T-helper 1 cell treated with Interleukin-12 subunit alpha and Interleukin-12 subunit beta and Interleukin-4 antibody, amounts not matched to agents 30 ng/mL and 1 ng/mL, for 36 hours (primary cell): ENCODE measurements around the gene CHN2. TPM values are rescaled to one million over a fixed set of nuclear protein-coding genes. Genes with fewer than 3 reads are reported as not detected.

Experiments used
- intact Hi-C: fragments of 100-400 bp; cut with micrococcal nuclease; formaldehyde crosslinking; loops from one replicate; pipeline ENCODE4 v1.15.1; 2024
- total RNA-seq: library from RNA; stranded (reverse); gene quantifications from 2 replicates; pipeline ENCODE4 v1.2.3, GENCODE V29; 2022

The CHN2 gene
- total RNA-seq, 1 donor from 2014 or later, result 0.74 TPM

DNA sequence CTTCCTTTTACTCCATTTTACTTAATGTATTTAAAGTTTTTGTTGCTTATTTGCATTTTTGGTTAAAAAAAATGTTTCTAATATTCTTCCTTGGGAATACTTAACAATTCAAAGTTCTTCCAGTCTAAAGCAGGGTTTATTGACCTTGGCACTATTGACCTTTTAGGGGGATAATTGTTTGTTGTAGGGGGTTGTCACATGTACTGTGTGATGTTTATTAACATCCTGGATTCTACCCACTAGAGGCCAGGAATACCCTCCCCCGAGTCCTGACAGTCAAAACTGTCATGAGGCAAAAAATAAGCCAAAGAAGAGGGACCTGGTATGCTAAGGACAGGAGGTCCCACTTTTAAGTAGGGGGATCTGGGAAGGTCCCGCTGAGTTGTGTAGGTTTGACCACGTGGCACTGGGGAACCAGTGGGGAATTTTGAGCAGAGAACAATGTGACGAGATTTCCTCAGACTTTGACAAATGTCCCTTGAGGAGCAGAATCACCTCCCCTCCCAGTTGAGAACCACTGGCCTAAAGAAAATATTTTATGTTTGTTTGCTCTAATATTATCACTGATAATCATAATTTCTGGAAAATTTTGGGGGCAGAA lies 190.7 kb downstream of the CHN2 start:
- intact Hi-C loops, result no loop called here

DNA sequence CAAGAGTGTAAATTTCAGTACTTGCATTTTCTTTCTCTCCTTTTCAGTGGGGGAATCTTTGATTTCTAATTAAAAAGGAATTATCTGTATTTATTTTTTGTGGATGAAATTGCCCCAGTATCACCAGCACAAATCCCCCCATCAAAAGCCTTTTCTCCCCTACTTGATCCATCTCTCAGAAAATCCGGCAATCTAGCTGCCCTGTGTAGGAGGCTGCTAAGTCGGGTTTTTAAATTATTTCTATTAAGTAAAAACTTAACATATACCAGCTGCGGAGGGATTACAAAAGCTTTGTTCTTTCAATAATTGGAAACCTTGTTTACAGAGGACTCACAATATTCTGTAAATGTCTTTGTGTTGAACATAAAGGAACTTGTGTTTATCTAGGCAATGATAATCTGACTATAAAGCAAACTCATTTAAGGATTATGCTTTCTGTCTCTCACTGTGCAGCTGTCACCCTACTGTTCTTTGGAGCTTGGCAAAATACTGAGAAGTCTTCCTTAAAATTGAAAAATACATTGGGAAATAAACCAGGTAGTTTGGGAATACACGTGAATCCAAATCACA lies 191.7 kb downstream of the CHN2 start:
- intact Hi-C loops, result no loop called here

- intact Hi-C loops, result no loop called here
These were observed 196.7 kb downstream of the CHN2 start for GRCh38 chr7:29391262-29391661.

GRCh38 chr7:29394321-29394720 lies 199.7 kb downstream of the CHN2 start:
- intact Hi-C loops, result no loop called here

- intact Hi-C loops, result no loop called here
These were observed 202.0 kb downstream of the CHN2 start for GRCh38 chr7:29396563-29396962.

GRCh38 chr7:29397398-29397797 lies 202.8 kb downstream of the CHN2 start:
- intact Hi-C loops, result no loop called here

DNA sequence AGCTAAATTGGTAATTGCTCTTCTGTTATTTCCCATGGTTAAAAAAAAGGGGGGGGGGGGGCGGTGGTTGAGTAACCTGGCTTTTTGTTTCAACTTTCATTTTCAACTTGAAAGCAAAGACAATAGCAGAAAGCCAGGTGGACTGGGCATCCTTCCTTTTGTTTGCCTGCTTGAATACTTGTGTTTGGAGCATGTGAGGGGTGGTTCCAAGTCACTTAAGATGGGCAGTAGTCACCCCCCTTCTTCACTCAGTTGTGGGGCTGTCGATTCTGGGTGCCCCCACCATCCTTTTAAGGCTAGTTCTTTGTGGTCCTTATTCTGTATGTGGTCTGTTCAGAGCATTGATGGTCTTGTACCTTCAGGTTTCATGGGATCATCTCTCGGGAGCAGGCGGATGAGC lies 203.4 kb downstream of the CHN2 start:
- intact Hi-C loops, result no loop called here

GRCh38 chr7:29400437-29400836 lies 205.9 kb downstream of the CHN2 start:
- intact Hi-C loops, result no loop called here

GRCh38 chr7:29401769-29402168 lies 207.2 kb downstream of the CHN2 start:
- intact Hi-C loops, result no loop called here

DNA sequence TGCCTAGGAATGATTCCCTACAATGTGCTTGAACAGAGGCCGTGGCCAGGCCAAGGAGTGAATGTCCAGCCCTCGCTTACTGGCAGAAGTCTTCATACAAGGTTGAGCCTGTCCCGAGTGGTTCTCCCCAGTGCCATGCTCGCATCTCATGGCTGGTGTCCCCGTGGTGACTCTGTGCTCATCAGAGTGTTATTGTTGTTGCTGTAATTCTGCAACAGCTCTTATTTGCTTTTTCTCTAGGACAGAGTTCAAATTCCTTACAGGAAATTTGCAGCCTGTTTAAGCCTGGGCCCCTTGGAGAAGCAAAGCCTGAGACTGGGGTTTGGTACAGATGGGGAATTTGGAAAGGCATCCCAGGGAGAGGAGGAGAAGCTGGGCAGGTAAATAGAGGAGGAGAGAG lies 211.3 kb downstream of the CHN2 start:
- intact Hi-C loops, result no loop called here

DNA sequence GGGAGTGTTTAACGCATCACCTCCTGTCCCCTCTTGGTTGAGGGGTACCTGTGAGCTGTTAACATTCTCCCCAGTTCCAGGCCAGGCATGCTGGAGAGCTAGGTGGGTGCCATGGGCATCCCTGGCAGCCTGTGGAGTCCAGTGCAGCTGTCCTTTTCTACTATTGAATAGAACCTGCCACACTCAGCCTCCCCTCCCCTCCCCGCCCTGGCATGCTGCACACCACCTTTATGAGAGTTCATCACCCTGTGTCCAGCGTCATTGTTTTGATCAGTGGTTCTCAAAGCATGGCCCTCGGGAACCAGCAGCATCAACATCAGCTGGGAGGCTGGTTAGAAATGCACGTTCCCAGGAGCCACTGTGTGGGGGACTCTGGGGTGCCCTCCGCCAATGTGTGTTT lies 211.8 kb downstream of the CHN2 start:
- intact Hi-C loops, result no loop called here

DNA sequence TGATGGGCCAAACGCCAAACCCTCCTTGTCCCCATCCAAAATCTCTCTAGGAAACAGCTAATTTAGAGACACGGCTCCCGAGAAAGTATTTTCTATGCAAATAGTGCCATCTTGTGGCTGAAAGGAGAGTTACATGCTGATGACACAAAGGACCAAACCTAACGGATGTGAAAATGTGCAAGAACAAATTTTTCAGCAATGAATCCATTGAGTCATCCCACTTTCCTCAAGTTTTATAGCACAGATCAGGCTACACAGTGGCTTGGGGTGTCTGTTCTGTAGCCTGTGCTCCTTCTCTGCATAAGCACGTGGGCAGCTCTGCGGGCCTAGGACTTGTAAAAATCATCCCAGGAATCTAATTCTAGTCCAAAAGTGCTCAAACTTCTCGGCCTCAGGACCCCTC lies 214.3 kb downstream of the CHN2 start:
- intact Hi-C loops, result loop anchor here (1.0 kb wide), 7 partner anchors 170 to 555 kb away; no protein-coding TSS in a partner anchor

DNA sequence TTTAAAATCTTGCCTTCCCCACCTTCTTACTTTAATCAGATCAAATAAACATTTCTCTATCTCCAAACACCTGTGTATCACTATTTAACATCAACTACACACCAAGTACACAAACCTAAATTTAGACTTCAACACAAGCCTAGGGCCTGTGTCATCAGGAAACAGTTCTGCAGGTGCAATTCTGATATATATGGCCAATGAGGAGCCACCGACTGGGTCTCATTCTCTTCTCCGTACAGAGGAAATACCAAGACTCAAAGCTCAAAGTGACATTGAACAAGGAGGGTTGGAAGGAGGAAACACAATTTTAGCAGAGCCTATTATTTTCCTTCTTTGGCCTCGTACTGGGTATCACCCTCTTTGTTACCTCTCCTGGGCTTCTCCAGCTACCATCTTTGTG lies 216.4 kb downstream of the CHN2 start:
- intact Hi-C loops, result no loop called here

DNA sequence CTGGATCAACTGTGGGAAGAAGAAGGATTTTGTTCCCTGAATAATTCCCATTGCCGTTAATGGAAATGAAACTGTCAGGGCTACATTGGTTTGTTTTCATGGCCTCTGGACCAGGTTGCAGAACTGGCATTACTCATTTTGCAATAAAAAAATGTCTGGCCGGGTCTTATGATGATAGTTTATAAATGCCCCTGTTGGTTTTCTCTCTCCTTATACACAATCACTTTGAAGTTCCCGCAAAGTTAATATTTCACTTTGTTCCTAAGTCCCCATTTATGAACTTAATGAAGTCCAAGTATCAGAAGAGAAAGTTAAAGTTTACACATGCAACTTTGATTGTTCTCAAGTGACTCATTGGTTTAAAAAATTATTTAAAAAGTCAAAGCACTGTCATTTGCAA lies 218.3 kb downstream of the CHN2 start:
- intact Hi-C loops, result no loop called here

- intact Hi-C loops, result no loop called here
These were observed 219.1 kb downstream of the CHN2 start for GRCh38 chr7:29413626-29414136.

- intact Hi-C loops, result no loop called here
These were observed 219.6 kb downstream of the CHN2 start for GRCh38 chr7:29414216-29414615.

- intact Hi-C loops, result no loop called here
These were observed 220.6 kb downstream of the CHN2 start for GRCh38 chr7:29415215-29415614.

GRCh38 chr7:29416276-29416937 lies 221.8 kb downstream of the CHN2 start:
- intact Hi-C loops, result no loop called here

DNA sequence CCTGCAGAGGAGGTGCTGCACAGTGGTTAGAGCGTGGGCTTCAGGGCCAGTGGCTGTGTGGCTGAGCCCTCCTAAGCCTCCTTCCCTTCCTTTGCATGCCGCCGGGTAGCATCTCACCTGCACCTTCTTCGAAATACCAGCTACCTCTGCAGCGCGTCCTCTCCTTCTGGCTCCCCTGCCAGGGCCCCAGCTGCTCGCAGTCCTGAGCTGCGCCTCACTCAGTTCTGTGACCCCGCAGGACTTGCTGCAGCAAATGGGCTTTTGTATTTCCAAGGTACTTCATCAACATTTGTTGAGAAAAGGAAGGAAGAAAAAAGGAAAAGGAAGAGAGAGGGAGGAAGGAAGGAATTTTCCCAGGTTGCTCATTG lies 222.3 kb downstream of the CHN2 start:
- intact Hi-C loops, result no loop called here

- intact Hi-C loops, result no loop called here
These were observed 223.5 kb downstream of the CHN2 start for GRCh38 chr7:29418056-29418455.

- intact Hi-C loops, result no loop called here
These were observed 224.1 kb downstream of the CHN2 start for GRCh38 chr7:29418651-29419050.

DNA sequence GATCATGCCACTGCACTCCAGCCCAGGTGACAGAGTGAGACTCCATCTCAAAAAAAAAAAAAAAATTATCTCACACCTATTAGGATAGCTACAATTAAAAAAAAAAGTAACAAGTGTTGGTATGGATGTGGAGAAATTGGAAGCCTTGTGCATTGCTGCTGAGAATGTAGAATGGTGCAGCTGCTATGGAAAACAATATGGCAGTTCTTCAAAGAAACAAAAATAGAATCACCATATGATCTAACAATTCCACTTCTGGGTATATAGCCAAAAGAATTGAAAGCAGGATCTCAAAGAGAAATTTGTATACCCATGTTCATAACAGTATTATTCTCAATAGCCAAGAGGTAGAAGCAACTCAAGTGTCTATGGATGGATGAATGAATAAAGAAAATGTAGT lies 225.4 kb downstream of the CHN2 start:
- intact Hi-C loops, result no loop called here
